Uterine smooth muscle cell (primary cell): Measurements from ENCODE around the gene MARVELD1. TPM values are rescaled to one million over a fixed set of nuclear protein-coding genes. Genes with fewer than 3 reads are reported as not detected.

Source experiments
- total RNA-seq: library from RNA; depleted of rRNA; stranded (reverse); fragments of >200 nt; gene quantifications from 2 replicates; pipeline ENCODE4 v1.2.3, GENCODE V29; 2014

MARVELD1 gene
- 23.7 TPM in 2 replicates for total RNA-seq

GRCh38 chr10:97713339-97713825, at the start of gene MARVELD1:
TSS of gene MARVELD1 (plus strand) at chr10:97713730. CDS start at chr10:97713877, 147 bp downstream.

DNA sequence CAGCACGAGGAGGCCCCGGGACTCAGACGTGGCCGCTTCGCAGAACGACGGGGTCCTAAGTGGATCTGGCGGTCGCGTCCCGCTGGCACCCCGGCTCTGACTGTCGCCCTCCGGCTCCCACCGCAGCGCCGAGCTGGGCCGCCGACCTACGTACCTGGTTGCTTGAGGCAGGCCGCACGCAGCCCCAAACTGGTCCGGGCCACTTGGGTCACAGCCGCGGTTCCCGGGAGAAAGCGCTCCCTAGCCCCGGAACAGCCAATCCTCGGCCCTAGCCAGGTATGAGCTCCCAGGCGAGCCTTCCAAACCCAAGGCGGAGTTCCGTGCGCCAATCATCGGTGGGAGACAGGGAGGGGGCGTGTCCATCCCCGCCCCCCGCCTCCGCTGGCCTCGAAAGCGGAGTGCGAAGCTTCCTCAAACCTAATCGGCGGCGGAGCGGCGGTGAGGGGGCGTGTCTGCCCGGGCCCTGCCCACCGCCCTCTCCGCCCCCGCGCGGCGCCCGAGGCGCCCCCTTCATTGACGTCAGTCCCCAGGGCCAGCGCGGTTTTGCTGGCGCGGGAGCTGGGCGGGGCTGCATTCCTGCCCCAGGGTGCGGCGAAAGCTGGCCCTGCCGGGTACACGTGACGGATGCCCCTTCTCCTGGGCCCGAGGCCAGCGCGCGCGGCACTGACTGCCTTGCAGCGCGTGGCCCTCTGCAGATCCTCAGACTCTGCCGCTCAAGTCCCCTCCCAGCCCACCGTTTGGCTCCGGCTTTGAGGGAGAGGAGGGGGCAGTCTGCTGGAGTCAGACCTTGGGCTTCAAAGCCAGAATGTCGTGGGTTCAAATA, 26.4 kb upstream of the MARVELD1 start, which contains the start of gene AVPI1:
Gene AVPI1 (minus strand): TSS at position 280 of the 823 bp plus-strand sequence. CDS start 7,336 bp downstream, outside the sequence.

DNA sequence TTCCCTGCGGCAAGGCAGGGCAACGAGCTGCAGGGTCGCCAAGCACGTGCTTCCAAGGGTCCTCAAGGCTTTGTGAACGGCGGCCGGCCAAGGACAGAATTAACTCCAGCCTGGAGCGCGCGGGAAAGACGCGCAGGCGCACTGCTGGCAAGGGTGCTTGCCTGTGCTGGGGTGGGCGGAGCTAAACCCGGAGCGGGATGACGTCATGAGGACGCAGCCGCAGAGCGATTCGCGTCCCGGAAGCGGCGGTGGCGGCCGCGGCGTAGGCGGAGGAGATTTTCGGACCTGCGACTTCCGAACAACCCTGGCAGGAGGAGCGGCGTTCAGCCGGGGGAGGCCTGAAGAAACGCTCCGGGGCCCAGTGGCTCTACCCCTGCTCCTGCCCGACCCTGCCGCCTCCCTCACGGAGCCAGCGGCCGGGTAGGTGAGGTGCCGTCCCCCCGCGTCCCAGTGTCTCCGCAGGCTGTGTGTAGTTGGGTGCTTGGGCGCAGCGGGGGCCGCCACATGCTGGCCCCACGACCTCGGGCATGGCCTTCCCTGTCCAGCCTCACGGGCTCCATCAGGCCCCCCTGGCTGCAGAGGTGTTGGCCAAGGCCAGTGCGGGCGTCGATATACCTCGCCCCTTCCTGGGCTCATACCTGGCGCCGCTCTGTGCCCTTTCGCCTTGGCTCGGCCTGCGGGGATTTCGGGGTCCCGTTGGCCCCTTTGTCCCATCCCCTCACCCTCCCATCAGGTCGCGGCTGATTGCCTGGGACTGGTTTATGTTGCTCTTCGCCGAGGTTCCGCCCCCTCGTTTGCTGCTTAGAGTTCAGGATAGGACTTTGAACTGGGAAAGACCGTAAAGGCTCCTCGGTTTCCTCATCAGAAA, 23.6 kb downstream of the MARVELD1 start, which contains the start of gene ZFYVE27:
Gene ZFYVE27 (plus strand): TSS at position 227 of the 868 bp plus-strand sequence. CDS start 1,350 bp downstream, outside the sequence.

Other genes starting within 250 kb of the MARVELD1 start
- 89.5 and 106 TPM in 2 replicates for gene MMS19, start 215.3 kb upstream of the MARVELD1 start, total RNA-seq
- 25.6 and 31.2 TPM in 2 replicates for gene UBTD1, start 214.8 kb upstream of the MARVELD1 start, total RNA-seq
- 0.25 and 0.66 TPM in 2 replicates for gene ANKRD2, start 141.0 kb upstream of the MARVELD1 start, total RNA-seq
- gene HOGA1, start 129.3 kb upstream of the MARVELD1 start, total RNA-seq, result 0.50 and 0.89 TPM in 2 replicates
- gene C10orf62, start 124.0 kb upstream of the MARVELD1 start, total RNA-seq, result 0.11 and 0.37 TPM in 2 replicates
- gene MORN4, start 80.2 kb upstream of the MARVELD1 start, total RNA-seq, result 5.0 and 9.5 TPM in 2 replicates
- 27.4 and 31.5 TPM in 2 replicates for gene PI4K2A, start 73.1 kb upstream of the MARVELD1 start, total RNA-seq
- gene AVPI1, start 26.5 kb upstream of the MARVELD1 start, total RNA-seq, result 23.0 and 32.1 TPM in 2 replicates
- 24.3 and 28.9 TPM in 2 replicates for gene ZFYVE27, start 23.4 kb downstream of the MARVELD1 start, total RNA-seq
- not detected in 2 replicates for gene SFRP5, start 58.3 kb downstream of the MARVELD1 start, total RNA-seq
- gene GOLGA7B, start 136.1 kb downstream of the MARVELD1 start, total RNA-seq, result under 0.01 TPM in 1 of 2 replicates, not detected in the other